GM21737 (cell line): ENCODE data around the gene ACKR1.

ENCODE experiments used
- ATAC-seq: cut with Tn5 transposase; IDR thresholded peaks from one replicate; pipeline ENCODE4 v1.9.1; 2021; ENCODE audit warnings: mild to moderate bottlenecking, moderate library complexity; ENCODE audit not compliant: unreplicated experiment

ACKR1 gene

GRCh38 chr1:159218649-159219636 lies 14.3 kb downstream of the ACKR1 start:
- no peak for ATAC-seq

DNA sequence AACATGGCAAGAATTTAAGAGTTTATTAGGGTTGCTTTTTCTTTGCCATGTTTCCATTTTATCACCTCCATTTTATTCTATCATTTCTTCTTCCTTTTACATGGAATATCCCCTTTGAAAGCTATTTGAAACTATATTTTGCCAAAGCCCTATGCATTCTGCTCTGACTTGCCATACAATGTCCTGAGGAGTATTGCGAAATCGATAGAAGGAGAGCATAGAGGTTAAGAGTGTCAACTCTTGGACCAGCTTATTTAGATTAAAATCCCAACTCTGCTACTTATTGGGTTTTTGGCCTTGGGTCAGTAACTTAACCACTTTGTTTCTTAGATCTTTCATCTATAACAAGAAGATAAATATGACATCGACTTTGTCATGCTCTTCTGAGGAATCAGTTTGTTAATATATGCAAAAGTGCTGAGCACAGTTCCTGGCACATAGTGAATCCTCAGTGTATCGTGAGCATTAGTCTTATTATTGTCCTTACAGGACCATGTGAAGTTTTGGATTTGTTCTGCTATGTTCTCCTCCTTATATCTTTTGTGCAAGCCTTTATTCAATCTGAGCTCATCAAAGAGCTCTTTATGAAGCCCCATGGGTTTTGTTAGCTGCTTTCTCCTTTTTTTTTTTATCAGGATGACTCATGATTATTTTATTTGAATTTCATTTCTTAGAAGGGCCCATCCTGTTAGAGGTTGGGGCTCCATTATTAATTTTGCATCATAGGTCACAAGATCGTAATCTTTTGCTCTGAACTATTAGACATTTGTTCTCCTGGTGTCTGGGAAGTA lies 17.6 kb downstream of the ACKR1 start:
- no peak for ATAC-seq

DNA sequence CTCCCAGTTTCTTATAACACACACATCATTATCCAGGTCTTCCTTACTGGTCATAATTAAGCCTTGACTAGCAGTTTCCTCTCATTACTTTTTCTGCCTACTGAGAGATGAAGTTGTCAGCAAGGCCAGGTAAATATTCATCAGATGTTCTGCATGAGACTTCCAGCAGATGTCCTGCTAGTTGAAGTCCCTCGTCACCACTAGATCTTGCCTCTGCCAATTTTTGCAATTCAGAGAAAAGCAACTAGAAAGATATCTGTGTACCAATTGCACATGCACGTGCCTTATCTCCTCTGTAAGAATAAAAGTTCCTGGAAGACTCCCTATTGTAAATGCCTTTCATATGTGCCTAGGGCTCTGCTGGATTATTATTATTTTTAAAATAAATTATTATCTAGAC lies 18.3 kb downstream of the ACKR1 start:
- ATAC-seq, result no peak

GRCh38 chr1:159228554-159228953 lies 23.9 kb downstream of the ACKR1 start:
- no peak for ATAC-seq

DNA sequence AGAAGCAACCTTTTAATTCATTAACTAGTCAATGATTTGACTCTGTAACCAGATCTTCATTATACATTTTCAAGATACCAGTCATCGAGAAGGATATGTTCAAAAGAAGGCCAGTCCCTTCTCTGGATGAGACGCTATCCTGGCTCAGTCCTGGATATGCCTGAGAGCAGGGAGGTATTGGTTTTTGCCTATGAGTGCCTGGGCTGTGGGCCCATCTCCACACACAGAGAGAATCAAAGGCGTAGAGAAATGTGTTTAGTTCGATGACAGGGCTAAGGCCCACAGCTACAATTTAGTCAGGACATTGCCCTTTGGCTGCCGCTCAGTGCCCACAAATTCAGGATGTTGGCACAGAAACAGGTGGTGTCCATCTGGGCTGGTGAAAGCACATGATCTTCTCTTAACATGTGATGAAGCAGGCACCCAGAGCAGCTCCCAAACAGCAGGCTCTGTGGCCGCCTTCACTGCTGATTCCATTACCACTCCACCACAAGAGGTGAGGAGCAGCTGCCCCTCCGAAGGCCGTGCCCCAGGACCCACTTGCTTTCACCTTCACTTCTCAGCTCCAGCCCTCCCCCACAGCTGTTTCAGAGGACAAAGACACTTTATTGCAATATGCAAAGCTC lies 24.7 kb downstream of the ACKR1 start:
- ATAC-seq, result no peak

- ATAC-seq, result no peak
Measured at GRCh38 chr1:159229896-159230295, 25.2 kb downstream of the ACKR1 start.

DNA sequence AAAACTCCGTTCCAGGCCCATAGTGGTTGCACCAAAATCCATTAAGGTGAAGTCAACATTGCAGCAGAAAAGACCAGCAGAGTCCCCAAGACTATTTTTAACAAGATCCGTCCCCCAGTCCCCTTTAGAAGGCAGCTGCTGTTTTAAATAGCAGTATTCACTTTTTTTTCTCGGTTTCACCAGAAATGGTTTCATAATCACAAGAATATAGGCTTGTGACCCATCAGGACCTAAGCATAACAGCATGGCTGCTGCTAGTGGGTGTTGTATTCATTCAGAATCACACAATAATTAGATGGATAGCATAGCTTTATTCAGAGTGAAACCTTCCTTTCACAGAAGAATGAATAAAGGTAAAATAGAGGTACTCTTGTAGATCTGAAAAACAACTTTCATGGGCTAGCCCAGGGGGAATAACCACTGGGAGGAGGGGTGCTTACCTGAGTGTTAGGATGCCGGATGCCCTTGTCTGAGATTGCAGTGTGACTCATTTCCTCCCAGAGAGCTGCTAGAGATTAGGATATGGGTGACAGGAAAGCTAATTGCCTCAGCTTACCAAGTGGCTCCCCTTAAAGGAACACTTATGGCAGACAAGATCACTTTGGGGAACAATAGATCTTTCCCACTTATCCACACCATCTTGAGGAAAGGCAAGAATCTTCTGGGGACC lies 35.0 kb downstream of the ACKR1 start:
- peak; percentile 91 for ATAC-seq

- ATAC-seq, result no peak
Measured at GRCh38 chr1:159247266-159247665, 42.6 kb downstream of the ACKR1 start.

DNA sequence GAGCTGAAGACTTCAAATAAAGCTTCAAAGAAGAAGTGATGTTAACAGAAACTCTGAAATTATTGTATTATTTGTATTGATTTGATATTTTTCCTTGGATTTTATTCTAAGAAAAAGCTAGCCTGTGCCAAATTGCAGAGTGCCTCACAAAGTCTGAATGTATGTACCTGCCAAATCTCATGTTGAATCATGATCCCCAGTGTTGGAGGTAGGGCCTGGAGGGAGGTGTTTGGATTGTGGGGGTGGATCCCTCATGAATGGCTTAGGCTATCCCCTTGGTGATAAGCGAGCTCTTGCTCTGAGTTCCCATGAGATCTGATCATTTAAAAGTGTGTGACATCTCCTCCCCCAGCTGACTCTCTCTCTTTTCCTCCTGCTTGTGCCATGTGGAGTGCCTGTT lies 43.6 kb downstream of the ACKR1 start:
- no peak for ATAC-seq

DNA sequence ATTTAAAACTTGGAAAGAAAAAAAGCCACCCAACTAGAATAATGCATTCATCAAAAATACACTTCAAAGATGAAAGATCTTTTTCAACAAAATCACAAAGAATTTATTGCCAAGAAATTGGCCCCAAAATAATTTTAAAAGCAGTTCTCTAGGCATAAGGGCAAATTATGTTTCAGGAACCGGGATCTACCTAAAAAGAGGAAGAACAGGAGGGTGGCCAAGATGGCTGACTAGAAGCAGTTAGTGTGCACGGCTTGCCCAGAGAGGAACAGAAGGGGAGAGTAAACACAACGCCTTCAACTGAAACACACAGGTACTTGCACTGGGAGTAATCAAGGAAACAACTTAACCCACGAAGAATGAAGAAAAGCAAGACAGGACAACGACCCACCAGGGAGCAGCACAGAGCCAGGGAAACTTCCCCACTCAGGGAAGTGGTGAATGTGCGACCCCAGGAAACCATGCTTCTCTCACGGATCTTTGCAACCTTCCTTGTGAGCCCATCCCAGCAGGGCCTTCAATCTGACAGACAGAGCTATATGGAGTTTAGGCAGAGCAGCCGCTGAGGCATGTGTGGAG lies 46.1 kb downstream of the ACKR1 start:
- no peak for ATAC-seq
